A549 (cell line): ENCODE measurements around the gene VAPA. TPM values are rescaled to one million over a fixed set of nuclear protein-coding genes. Genes with fewer than 3 reads are reported as not detected.
A peak's percentile ranks its signal among the peaks of the same experiment; 100 is the strongest.

Experiments used
- ATAC-seq, 2 experiments: fragments of 200-7000 bp in 1 of 2; fragments of >200 bp in 1 of 2; cut with Nextera tagmentation in 1 of 2; cut with Tn5 transposase in 1 of 2; 3 replicates each; pipeline versions ENCODE4 v1.8.0 to v1.9.1; 2018 to 2020; ENCODE audit warnings: mild to moderate bottlenecking in 1 of 2, moderate library complexity in 1 of 2
- CTCF ChIA-PET: fragments of 300-600 bp; sonication (Branson Sonifier 250); formaldehyde crosslinking; extraction: SDS; loops from one replicate; lab custom pipeline; 2021; ENCODE audit warnings: antibody characterized with exemption, inconsistent platforms; lab: Yijun Ruan, JAX
- POLR2A ChIA-PET: fragments of 350-600 bp; formaldehyde crosslinking; extraction: SDS; loops from one replicate; lab custom pipeline; 2021; ENCODE audit warnings: antibody characterized with exemption, inconsistent platforms; lab: Yijun Ruan, JAX
- DNase-seq, 2 experiments: peaks; one replicate each; pipeline versions ENCODE4 v3.0.0 to v3.0.0-alpha.2; 2011 to 2016; ENCODE audit warnings: low read depth in 1 of 2, low spot score in 1 of 2
- FAIRE-seq: peaks from 2 replicates; lab custom pipeline; 2011; peaks lifted over from hg19 to GRCh38; lab: Jason Lieb, UNC
- H3K27ac ChIP-seq, 2 experiments: fragments of >200 bp; sonication (Bioruptor Twin); formaldehyde crosslinking; 3 replicates each; pipeline ENCODE4 v1.5.1; 2016 to 2017
- H3K4me1 ChIP-seq: fragments of >200 bp; sonication (Bioruptor Twin); formaldehyde crosslinking; 3 replicates; pipeline ENCODE4 v1.6.1; 2016
- H3K4me2 ChIP-seq: fragments of >200 bp; sonication (Bioruptor Twin); formaldehyde crosslinking; 3 replicates; pipeline ENCODE4 v1.6.1; 2016
- H3K4me3 ChIP-seq: fragments of >200 bp; sonication (Bioruptor Twin); formaldehyde crosslinking; 3 replicates; pipeline ENCODE4 v1.5.1; 2016
- H3K9me3 ChIP-seq: fragments of >200 bp; sonication (Bioruptor Twin); formaldehyde crosslinking; 3 replicates; pipeline ENCODE4 v1.6.1; 2016
- CTCF ChIP-seq: fragments of >200 bp; sonication (Bioruptor Twin); formaldehyde crosslinking; IDR thresholded peaks from 3 replicates; pipeline ENCODE4 v1.5.1; 2016
- EHMT2 ChIP-seq: fragments of 200-600 bp; sonication (generic); IDR thresholded peaks from 2 replicates; pipeline ENCODE4 v1.6.1; 2016; ENCODE audit warnings: antibody characterized with exemption, low read depth, mild to moderate bottlenecking, moderate library complexity
- FOSL2 ChIP-seq, 2 experiments: fragments of 450-650 bp in 1 of 2; fragments of >200 bp in 1 of 2; sonication (Bioruptor Twin) in 1 of 2; formaldehyde crosslinking; IDR thresholded peaks; 2 replicates each; pipeline versions ENCODE4 v1.5.0 to v1.6.1; 2016 to 2020; ENCODE audit warnings: mild to moderate bottlenecking in 1 of 2, moderate library complexity in 1 of 2
- HOXB13 ChIP-seq: fragments of 250-450 bp; sonication (Bioruptor Pico); IDR thresholded peaks from 2 replicates; pipeline ENCODE4 v1.5.0; 2020; ENCODE audit warnings: low read depth, mild to moderate bottlenecking, moderate library complexity
- KDM5A ChIP-seq: fragments of 200-600 bp; sonication (generic); IDR thresholded peaks from 2 replicates; pipeline ENCODE4 v1.6.1; 2016; ENCODE audit warnings: antibody characterized with exemption, mild to moderate bottlenecking
- NFE2L2 ChIP-seq: fragments of 150-350 bp; conservative IDR thresholded peaks from 2 replicates; pipeline ENCODE4 v1.6.1; 2014; ENCODE audit warnings: low read length
- NR3C1 ChIP-seq: fragments of >200 bp; sonication (Bioruptor Twin); formaldehyde crosslinking; IDR thresholded peaks from 3 replicates; pipeline ENCODE4 v1.6.1; 2017
- REST ChIP-seq: fragments of 200-600 bp; sonication (generic); IDR thresholded peaks from 2 replicates; pipeline ENCODE4 v1.6.1; 2016; ENCODE audit warnings: antibody characterized with exemption, mild to moderate bottlenecking, moderate library complexity
- SMC3 ChIP-seq: fragments of >200 bp; sonication (Bioruptor Twin); formaldehyde crosslinking; IDR thresholded peaks from 3 replicates; pipeline ENCODE4 v1.6.1; 2018; ENCODE audit warnings: inconsistent platforms
- ZC3H11A ChIP-seq: fragments of 450-650 bp; IDR thresholded peaks from 2 replicates; pipeline ENCODE4 v1.6.1; 2014; ENCODE audit warnings: antibody characterized with exemption, mild to moderate bottlenecking
- ZFP36 ChIP-seq: fragments of 450-650 bp; IDR thresholded peaks from 2 replicates; pipeline ENCODE4 v1.6.1; 2014; ENCODE audit warnings: borderline replicate concordance; ENCODE audit not compliant: partially characterized antibody
- ZSCAN20 ChIP-seq: fragments of 250-450 bp; sonication (Bioruptor Pico); IDR thresholded peaks from 2 replicates; pipeline ENCODE4 v1.8.0; 2022; ENCODE audit warnings: mild to moderate bottlenecking, moderate library complexity
- WGBS: methylation state at CpG from one replicate; pipeline ENCODE4 v1.1.6; 2017; ENCODE audit errors: missing lambda C conversion rate; 5-methylcytosine and 5-hydroxymethylcytosine counted together
- polyA plus RNA-seq, 4 experiments: library from polyadenylated mRNA; depleted of rRNA in 3 of 4; stranded (reverse); fragments of >200 nt; fragmentation: RNase III in 1 of 4; extraction: RNeasy Plus Mini Kit Qiagen cat#74134 plus additional on column Dnase treatment in 1 of 4; gene quantifications; 2 replicates in 3 of 4; 3 replicates in 1 of 4; pipeline ENCODE4 v1.2.3, GENCODE V29; 2011 to 2017

VAPA gene
- polyA plus RNA-seq, 2 of the 4 experiments (the other 2 are of a cell fraction), result 161 to 391 TPM

- ChIA-PET POLR2A (no interaction called here), CTCF (no interaction called here)
- FAIRE-seq (no peak), DNase-seq (no peak), ATAC-seq (peak; percentile 43 to 54; a peak in 1 of 6 replicates)
- WGBS, result 49% methylated on average over 5 of the region's 5 CpGs
- TF ChIP-seq CTCF (no peak), NFE2L2 (no peak)
- peak overlapping the region; percentile 28; the same call in 2 of the 3 replicates for H3K4me2 ChIP-seq
- peaks cover 27% of the 10 kb centered on the region; the same call in 2 of the 3 replicates for H3K4me1 ChIP-seq
- no peak overlapping the region for H3K4me3 ChIP-seq
- H3K9me3 ChIP-seq, result no peaks in the 10 kb centered on the region
- H3K27ac ChIP-seq, result peak overlapping the region; percentile 39 to 55; a peak in 4 of 6 replicates
Measured at GRCh38 chr18:9905401-9905922, 8.4 kb upstream of the VAPA start.

GRCh38 chr18:9906481-9906880 is 7.3 kb upstream of the VAPA start:
- ChIA-PET POLR2A (no interaction called here), CTCF (no interaction called here)
- no peak overlapping the region for H3K4me2 ChIP-seq
- H3K9me3 ChIP-seq, result no peaks in the 10 kb centered on the region
- 92% methylated on average over 3 of the region's 3 CpGs for WGBS
- DNase-seq (no peak), FAIRE-seq (no peak), ATAC-seq (no peak)
- no peak overlapping the region for H3K4me3 ChIP-seq
- peaks cover 17% of the 10 kb centered on the region; the same call in 2 of the 3 replicates for H3K4me1 ChIP-seq
- H3K27ac ChIP-seq, result peak overlapping the region; percentile 39 to 55; a peak in 3 of 6 replicates
- TF ChIP-seq SMC3, result no peak
- TF ChIP-seq, all 56 proteins: peak for 0

GRCh38 chr18:9907867-9908266 is 5.9 kb upstream of the VAPA start:
- TF ChIP-seq ZC3H11A (no peak), REST (no peak), ZSCAN20 (CRISPR knock-in tag) (no peak), EHMT2 (no peak), NR3C1 (no peak), HOXB13 (CRISPR knock-in tag) (no peak), ZFP36 (no peak), FOSL2 (IDR thresholded peaks at IDR 0.05) (no peak), FOSL2 (CRISPR knock-in tag; IDR thresholded peaks at IDR 0.05) (no peak)
- ChIA-PET CTCF (no interaction called here), POLR2A (no interaction called here)
- H3K4me2 ChIP-seq, result no peak overlapping the region
- DNase-seq (no peak), ATAC-seq (no peak), FAIRE-seq (no peak)
- WGBS, result 96% methylated on average over 4 of the region's 4 CpGs
- no peaks in the 10 kb centered on the region for H3K9me3 ChIP-seq
- no peak overlapping the region for H3K27ac ChIP-seq
- peaks cover 14% of the 10 kb centered on the region; the same call in 2 of the 3 replicates for H3K4me1 ChIP-seq
- H3K4me3 ChIP-seq, result no peak overlapping the region

GRCh38 chr18:9910071-9910470 is 3.7 kb upstream of the VAPA start:
- no peak overlapping the region for H3K27ac ChIP-seq
- no peak for TF ChIP-seq KDM5A
- H3K4me3 ChIP-seq, result no peak overlapping the region
- ChIA-PET CTCF (interaction anchor here (1.2 kb wide), 1 partner anchor 15 kb away, joined by 3 read pairs; no protein-coding TSS in a partner anchor), POLR2A (no interaction called here)
- no peak for FAIRE-seq
- H3K4me2 ChIP-seq, result no peak overlapping the region
- H3K4me1 ChIP-seq, result peaks cover 13% of the 10 kb centered on the region; the same call in 2 of the 3 replicates
- no peak for ATAC-seq
- DNase-seq, result no peak
- H3K9me3 ChIP-seq, result no peaks in the 10 kb centered on the region
